ENCODE measurements around the gene RAB11FIP3. TPM values are rescaled to one million over a fixed set of nuclear protein-coding genes. Genes with fewer than 3 reads are reported as not detected.

RAB11FIP3 gene
- total and polyA plus RNA-seq, 9 of the 15 experiments (the other 6 are each of a cell fraction or from before 2014, with no cell fraction given), result 0.46 to 13.1 (median 4.3) TPM

GRCh38 chr16:567373-568256 is 142.2 kb downstream of the RAB11FIP3 start (continued):
- TF ChIP-seq MGA (IDR thresholded peaks at IDR 0.05) (no peak), ZNF395 (CRISPR knock-in tag; IDR thresholded peaks at IDR 0.05) (peak; percentile 69; the same call in 1 of the 2 replicates), DEAF1 (CRISPR knock-in tag; IDR thresholded peaks at IDR 0.05) (no peak), ATF3 (IDR thresholded peaks at IDR 0.05) (no peak), ATF3 (CRISPR knock-in tag; conservative IDR thresholded peaks at IDR 0.05) (0 out of 2 replicates have a peak, but pooled peaks have one; percentile 18), MCM7 (IDR thresholded peaks at IDR 0.05) (no peak), TSC22D4 (tag; IDR thresholded peaks at IDR 0.05) (no peak), GTF2F1 (IDR thresholded peaks at IDR 0.05; ENCODE audit: low read depth, low read length) (no peak), CBX8 (IDR thresholded peaks at IDR 0.05; ENCODE audit: borderline replicate concordance, extremely low read depth, low read depth, low read length, poor library complexity, severe bottlenecking) (no peak), ILK (tag; IDR thresholded peaks at IDR 0.05; ENCODE audit: borderline replicate concordance, low read depth) (no peak)

All from K562 (cell line).